Activated CD4-positive, alpha-beta T cell treated with anti-CD3 and anti-CD28 coated beads, Interleukin-10, Interleukin-2, amounts not matched to agents 100 ng/mL and 50 ng/mL, durations not matched to agents 16 hours and 8 hours (primary cell): ENCODE data around the gene DIRAS1.

Source experiments
- DNase-seq: peaks from one replicate; pipeline ENCODE4 v3.0.0-alpha.2; 2020

Gene DIRAS1

GRCh38 chr19:2754659-2755447, 33.7 kb upstream of the DIRAS1 start:
- DNase-seq = no peak

DNA sequence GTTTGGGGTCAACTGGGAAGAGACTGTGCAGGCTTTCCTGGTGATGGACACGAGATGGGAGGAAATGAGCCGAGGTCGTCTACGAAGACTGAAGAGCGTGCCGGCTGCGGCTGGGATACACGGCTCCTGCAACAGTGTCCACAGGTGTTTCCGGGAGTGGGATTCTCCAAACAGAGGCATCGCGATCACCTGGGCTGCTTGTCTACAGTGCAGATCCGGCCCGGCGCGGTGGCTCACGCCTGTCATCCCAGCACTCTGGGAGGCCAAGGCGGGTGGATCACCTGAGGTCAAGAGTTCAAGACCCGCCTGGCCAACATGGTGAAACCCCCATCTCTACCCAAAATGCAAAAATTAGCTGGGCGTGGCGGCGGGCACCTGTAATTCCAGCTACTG, 30.3 kb upstream of the DIRAS1 start:
- no peak for DNase-seq

- DNase-seq = no peak
Observed at GRCh38 chr19:2750808-2751437, 29.8 kb upstream of the DIRAS1 start.

DNA sequence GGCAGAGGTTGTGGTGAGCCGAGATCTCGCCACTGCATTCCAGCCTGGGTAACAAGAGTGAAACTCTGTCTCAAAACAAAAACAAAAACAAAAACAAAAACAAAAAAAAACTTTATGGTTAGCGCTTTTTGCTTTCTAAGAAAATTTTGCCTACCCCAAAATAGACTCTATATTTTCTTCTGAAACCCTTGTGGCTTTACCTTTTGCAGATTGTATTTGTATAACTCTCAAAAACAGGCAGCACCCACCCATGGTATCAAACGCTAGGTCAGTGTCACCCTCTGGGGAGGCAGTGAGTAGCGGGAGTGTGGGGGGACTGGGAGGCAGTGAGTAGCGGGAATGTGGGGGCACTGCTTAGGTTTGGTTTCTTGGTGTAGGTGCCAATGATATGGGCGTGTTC, 26.2 kb upstream of the DIRAS1 start:
- DNase-seq = no peak

- DNase-seq = no peak
Observed at GRCh38 chr19:2744113-2744512, 22.9 kb upstream of the DIRAS1 start.

DNA sequence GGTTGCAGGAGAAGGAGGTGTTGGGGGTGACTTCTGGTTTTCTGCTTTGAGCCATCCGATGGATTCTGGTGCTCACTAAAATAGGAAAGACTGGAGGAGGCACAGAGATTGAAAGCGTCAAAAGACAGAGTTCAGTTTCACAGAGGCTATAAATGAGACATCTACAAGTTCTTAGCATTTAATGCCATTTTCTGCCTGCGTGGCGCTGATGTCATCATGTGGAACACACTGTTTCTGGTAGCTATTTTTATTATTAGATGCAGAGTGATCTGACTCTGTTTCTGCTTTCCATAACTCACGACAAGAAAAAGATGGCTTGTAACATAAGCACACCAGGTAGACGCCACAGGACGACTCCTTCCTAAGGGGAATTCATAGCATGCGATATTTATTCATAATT, 21.9 kb upstream of the DIRAS1 start:
- no peak for DNase-seq

GRCh38 chr19:2740314-2740656, 19.1 kb upstream of the DIRAS1 start:
- DNase-seq = no peak

DNA sequence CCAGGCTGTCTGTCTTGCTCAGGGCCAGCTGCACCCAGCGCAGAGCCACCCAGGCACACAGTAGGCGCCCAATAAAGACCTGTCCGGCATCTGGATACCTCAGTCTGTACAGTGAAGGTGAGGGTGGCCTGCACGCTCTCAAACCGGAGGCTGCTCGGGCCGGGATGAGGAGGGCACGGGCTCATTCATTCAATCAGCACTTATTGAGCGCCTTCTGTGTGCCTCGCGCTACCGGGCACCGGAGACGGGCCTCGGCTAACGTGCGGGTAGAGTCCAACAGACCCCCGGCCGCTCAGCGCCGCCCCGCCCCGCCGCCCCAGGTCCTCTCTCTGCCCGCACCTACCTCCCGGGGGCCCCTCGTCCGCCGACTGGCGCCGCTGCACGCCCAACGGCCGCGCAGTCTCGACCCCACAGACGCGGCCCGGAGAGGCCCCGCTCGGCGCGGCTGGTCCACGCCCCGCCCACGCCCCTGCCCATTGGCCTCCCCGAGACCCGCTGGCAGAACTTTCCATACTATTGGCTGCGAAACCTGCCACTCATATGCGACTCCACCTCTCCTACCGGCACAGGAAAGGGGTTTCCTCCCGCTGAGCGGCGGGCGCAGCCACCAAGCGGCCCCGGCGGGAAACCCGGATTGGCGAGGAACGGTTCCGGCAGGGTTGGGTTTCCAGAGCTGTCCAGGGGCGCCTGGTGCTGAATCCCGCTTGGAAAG, 18.6 kb upstream of the DIRAS1 start, which contains the start of gene SLC39A3:
Gene SLC39A3 (minus strand): TSS at position 416 of the 712 bp plus-strand sequence. CDS start 2,760 bp downstream, outside the sequence.
- DNase-seq = peak; percentile 100

GRCh38 chr19:2736550-2737190, 15.5 kb upstream of the DIRAS1 start:
- no peak for DNase-seq

DNA sequence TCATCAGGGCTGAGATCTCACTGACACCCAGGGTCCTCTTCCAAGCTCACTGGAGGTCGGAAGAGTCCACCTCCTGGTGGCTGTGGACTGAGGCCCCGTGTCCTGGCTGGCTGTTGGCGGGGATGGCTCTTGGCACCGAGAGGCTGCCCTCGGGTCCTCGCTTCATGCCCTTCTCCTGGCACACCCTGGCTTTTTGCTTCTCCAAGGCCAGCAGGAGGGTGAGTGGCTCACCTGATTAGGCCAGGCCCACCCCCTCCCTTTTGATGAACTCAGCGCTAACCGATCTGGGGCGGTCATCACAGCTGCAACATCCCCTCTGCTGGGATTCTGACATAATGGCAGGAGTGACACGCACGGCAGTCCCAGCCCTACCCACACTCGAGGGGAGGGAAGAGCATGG, 14.2 kb upstream of the DIRAS1 start:
- DNase-seq = no peak

- DNase-seq = no peak
Observed at GRCh38 chr19:2734589-2735288, 13.6 kb upstream of the DIRAS1 start.

DNA sequence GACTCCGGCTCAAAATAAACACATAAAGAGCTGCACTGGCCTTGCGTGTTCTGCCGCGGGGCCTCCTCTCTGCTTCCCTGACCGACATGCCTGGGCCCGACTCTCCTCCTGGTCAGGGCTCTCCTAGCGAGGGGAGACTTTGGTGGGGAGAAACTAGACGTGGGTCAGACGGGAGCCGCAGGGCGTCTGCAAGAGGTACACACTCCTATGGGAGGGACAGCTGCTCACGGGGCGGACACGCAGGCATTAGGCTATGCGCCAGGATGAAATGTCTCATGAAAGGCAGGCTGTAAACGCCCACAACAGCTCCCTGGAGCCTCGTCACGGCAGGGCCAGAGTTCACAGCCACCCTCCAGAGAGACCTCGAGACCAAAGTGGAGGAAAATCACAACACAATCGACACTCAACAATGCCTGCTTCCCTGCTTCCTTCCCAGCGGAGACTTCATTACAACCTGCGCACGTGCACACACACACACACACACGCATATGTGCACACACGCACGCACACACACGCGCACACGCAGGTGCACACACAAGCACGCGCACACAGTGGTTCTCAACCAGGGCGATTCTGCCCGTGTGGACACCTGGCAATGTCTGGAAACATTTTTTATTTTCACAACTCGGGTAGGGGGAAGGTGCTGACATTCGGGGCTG, 12.9 kb upstream of the DIRAS1 start:
- DNase-seq = no peak

- no peak for DNase-seq
Observed at GRCh38 chr19:2732883-2733282, 11.7 kb upstream of the DIRAS1 start.

DNA sequence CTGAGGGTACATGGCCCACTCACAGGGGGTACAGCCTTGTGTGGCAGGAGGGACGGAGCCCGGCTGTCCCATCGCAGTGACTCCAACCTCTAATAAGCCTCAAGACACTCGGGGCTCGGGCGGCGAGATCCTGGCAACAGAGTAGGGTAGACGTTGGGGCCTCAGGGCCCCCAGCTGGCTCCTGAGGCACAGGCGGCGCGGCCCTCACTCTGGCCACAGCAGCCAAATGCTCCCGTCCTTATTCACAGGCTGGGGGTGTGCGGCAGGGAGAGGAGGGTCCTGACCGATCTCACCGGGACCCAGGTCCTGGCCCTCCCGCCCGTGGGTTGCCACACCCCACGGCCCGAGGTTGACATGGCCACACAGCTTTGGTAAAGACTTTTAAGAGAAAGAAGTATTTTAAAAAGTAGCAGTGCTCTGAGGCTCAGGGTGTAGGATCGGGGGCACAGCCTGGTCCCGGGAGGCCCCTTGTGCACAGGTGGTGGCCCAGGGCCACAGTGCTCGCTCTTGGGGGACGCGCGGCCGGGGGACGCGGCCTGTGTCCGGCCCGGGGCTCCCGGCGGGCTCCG, 11.1 kb upstream of the DIRAS1 start:
- DNase-seq = no peak

GRCh38 chr19:2731181-2731995, 10.2 kb upstream of the DIRAS1 start:
- no peak for DNase-seq

DNA sequence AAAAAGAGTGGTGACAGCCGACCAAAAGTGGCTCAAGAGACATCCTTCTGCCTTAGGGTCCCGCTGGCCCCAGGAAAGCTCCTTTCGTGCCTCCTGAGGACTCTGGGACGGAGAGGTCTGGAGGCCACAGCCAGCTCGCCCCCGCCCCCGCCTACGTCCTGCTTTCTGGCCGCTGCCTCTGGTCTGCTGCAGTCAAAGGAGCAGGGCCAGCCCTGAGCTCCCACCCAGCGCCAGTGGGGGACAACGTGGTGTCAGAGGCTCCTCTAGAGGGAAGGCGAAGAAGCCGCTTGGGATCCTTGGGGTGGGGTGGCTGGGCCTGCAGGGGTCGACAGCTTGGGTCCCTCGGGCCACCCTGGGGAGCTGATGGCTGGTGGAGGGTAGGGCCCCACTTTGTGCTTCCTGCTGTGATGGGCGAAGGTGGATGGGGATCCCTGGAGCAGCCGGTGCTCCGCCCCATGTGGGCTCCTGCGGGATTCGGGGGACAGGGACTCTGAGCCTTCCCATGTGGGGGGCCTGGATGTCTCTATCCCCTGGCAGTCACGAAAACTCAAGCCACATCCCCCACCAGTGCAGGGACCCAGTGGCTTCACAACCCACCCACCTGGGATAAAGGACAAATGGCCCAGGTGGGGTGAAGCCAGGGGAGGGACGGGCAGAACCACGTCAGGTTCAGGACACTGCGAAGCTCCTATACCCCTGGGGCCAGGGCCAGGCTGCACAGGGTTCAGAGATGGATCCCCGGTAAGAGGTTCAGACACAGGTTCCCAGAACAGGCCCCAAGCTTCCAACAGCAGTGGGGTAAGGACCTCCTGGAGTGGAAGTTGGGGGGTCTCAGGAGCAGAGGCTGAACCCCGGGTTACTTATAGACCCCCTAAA, 9.0 kb upstream of the DIRAS1 start:
- no peak for DNase-seq

DNA sequence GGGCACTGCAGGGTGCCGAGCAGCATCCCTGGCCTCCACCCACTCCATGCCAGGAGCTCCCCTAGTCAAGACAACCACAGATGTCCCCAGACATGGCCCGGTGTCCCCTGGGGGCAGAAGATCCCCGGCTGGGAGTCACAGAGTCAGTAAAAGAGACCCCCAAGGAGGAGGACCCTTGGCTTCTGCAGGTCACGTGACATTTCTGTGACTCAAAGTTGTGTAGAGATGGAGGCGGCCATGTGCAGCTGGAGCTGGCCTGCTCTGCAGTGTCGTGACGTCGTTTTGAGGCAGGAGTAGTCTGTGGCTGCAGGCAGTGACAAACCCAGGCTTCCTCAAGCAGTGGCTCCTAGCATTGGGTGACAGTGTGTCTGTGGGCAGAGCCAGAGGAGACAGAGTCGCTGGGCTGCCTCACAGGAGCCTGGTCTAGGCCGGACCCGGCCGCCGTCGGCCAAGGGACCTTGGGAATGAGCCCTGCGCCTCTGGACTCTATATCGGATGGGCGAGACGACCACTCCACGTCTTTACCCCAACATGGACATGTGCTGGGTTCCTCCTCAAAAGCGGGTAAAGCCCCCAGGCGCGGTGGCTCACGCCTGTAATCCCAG, 7.7 kb upstream of the DIRAS1 start:
- no peak for DNase-seq

- no peak for DNase-seq
Observed at GRCh38 chr19:2727640-2727944, 6.4 kb upstream of the DIRAS1 start.

DNA sequence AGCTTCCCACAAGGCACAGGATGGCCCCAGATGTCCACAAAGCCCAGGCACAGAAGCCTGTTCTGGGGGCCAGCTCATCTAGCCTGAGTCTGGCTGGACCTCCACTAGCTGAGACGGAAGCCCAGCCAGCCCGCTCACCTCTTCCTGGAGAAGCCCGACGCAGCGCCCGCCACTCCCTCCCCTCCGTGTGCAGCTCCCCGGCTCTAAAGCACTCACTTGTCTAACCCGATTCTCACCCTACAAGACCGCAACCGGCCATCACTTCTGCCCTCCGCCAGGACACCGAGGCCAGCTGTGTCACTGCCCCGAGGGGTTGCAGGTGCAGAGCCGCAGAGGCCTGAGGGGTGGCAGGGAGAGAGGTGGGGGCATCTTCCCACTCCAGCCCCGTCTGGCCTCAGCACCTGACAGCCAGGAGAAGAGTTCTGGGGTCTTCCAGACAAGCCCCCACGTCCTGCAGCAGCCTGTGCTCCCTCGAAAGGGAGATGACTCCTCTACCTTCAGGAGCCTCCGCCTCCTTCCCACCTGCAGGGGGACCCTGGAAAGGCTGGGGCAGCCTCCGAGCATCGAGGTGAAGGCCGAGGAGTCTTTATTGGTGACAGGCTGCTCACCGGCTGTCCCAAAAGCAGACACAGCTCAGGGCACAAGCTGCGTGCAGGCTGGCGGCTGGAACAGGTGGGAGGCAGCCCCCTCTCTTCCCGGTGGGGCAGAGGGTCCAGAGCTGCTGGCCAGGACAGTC, 5.9 kb upstream of the DIRAS1 start:
- DNase-seq = no peak
